HFF-Myc (cell line): ENCODE measurements around the gene EXD3.
A peak's percentile ranks its signal among the peaks of the same experiment; 100 is the strongest.

Experiments used
- DNase-seq: peaks from one replicate; pipeline ENCODE4 v3.0.0-alpha.2; 2011; ENCODE audit warnings: low read depth; ENCODE audit errors: extremely low read depth
- H3K4me3 ChIP-seq: replicated peaks from 2 replicates; pipeline ENCODE4 v1.5.1; 2011; ENCODE audit warnings: low read depth, mild to moderate bottlenecking, control low read depth, low read length
- CTCF ChIP-seq: IDR thresholded peaks from 2 replicates; pipeline ENCODE4 v1.5.1; 2012; ENCODE audit warnings: mild to moderate bottlenecking, low read depth, low read length, control low read depth; ENCODE audit errors: missing control alignments

Gene EXD3

GRCh38 chr9:137461663-137462395, 38.9 kb upstream of the EXD3 start:
- H3K4me3 ChIP-seq = no peak overlapping the region; the same call in 1 of the 2 replicates
- no peak for DNase-seq
- no peak for TF ChIP-seq CTCF

- H3K4me3 ChIP-seq = no peak overlapping the region
- DNase-seq = no peak
- TF ChIP-seq CTCF = no peak
These were observed 38.3 kb upstream of the EXD3 start for GRCh38 chr9:137461316-137461662.

GRCh38 chr9:137460363-137461315, 37.7 kb upstream of the EXD3 start:
- TF ChIP-seq CTCF = no peak
- DNase-seq = no peak
- H3K4me3 ChIP-seq = no peak overlapping the region

- DNase-seq = no peak
- peak overlapping the region; percentile 17; the same call in 1 of the 2 replicates for H3K4me3 ChIP-seq
- TF ChIP-seq CTCF = no peak
These were observed 36.8 kb upstream of the EXD3 start for GRCh38 chr9:137459601-137460362.

- TF ChIP-seq CTCF = no peak
- DNase-seq = no peak
- peak within 1 kb of the TSS; percentile 82 for H3K4me3 ChIP-seq
These were observed 36.2 kb upstream of the EXD3 start, which contains the start of gene NSMF for GRCh38 chr9:137459152-137459600. TSS of gene NSMF (minus strand) at chr9:137459334. CDS start at chr9:137459102, 232 bp downstream.
